Neural progenitor cell (in vitro differentiated cells): ENCODE measurements around the gene IFIT5. TPM values are rescaled to one million over a fixed set of nuclear protein-coding genes. Genes with fewer than 3 reads are reported as not detected.

Experiments
- DNase-seq: peaks from one replicate; pipeline ENCODE4 v3.0.0-alpha.2; 2016; ENCODE audit warnings: low spot score
- H2AFZ ChIP-seq: fragments of 200-600 bp; sonication (generic); replicated peaks from 2 replicates; pipeline ENCODE4 v1.6.1; 2016; ENCODE audit warnings: antibody characterized with exemption
- H3F3A ChIP-seq: fragments of 200-600 bp; sonication (generic); 2 replicates; pipeline ENCODE4 v1.6.1; 2016; ENCODE audit warnings: antibody characterized with exemption, low read depth
- H3K27ac ChIP-seq: fragments of 200-600 bp; sonication (generic); 2 replicates; pipeline ENCODE4 v1.5.1; 2016; ENCODE audit warnings: mild to moderate bottlenecking
- H3K27me3 ChIP-seq: fragments of 200-600 bp; sonication (generic); 2 replicates; pipeline ENCODE4 v1.6.1; 2016; ENCODE audit warnings: mild to moderate bottlenecking, moderate library complexity
- H3K36me3 ChIP-seq: fragments of 200-600 bp; sonication (generic); 2 replicates; pipeline ENCODE4 v1.5.1; 2016
- H3K4me1 ChIP-seq: fragments of 200-600 bp; sonication (generic); 2 replicates; pipeline ENCODE4 v1.6.1; 2016; ENCODE audit warnings: mixed run types
- H3K4me2 ChIP-seq: fragments of 200-600 bp; sonication (generic); 2 replicates; pipeline ENCODE4 v1.6.1; 2016
- H3K4me3 ChIP-seq: fragments of 200-600 bp; sonication (generic); 2 replicates; pipeline ENCODE4 v1.5.1; 2016
- H3K79me2 ChIP-seq: fragments of 200-600 bp; sonication (generic); 2 replicates; pipeline ENCODE4 v1.6.1; 2016; ENCODE audit warnings: low read depth
- H3K9ac ChIP-seq: fragments of 200-600 bp; sonication (generic); 2 replicates; pipeline ENCODE4 v1.6.1; 2016
- H3K9me3 ChIP-seq: fragments of 200-600 bp; sonication (generic); 2 replicates; pipeline ENCODE4 v1.5.1; 2016; ENCODE audit warnings: low read depth
- H4K20me1 ChIP-seq: fragments of 200-600 bp; sonication (generic); 2 replicates; pipeline ENCODE4 v1.6.1; 2016; ENCODE audit warnings: low read depth
- H3K27ac Mint-ChIP-seq: 3 replicates; pipeline ENCODE4 v1.8.0; 2021; ENCODE audit warnings: mixed read lengths
- H3K27me3 Mint-ChIP-seq: 2 replicates; pipeline ENCODE4 v1.8.0; 2022; ENCODE audit warnings: low read depth, mild to moderate bottlenecking, inconsistent platforms, moderate library complexity, mixed read lengths; ENCODE audit not compliant: insufficient read depth
- H3K36me3 Mint-ChIP-seq: 3 replicates; pipeline ENCODE4 v1.8.0; 2021; ENCODE audit warnings: mixed read lengths
- H3K4me1 Mint-ChIP-seq: 3 replicates; pipeline ENCODE4 v1.8.0; 2021; ENCODE audit warnings: mixed read lengths
- H3K4me3 Mint-ChIP-seq: 3 replicates; pipeline ENCODE4 v1.8.0; 2021; ENCODE audit warnings: mild to moderate bottlenecking, moderate library complexity, mixed read lengths
- H3K9me3 Mint-ChIP-seq: 3 replicates; pipeline ENCODE4 v1.8.0; 2020; ENCODE audit warnings: mixed read lengths
- CTCF ChIP-seq: fragments of 200-600 bp; sonication (generic); IDR thresholded peaks from 2 replicates; pipeline ENCODE4 v1.5.1; 2017; ENCODE audit warnings: antibody characterized with exemption, mild to moderate bottlenecking
- EZH2 ChIP-seq: fragments of 200-600 bp; sonication (generic); IDR thresholded peaks from 2 replicates; pipeline ENCODE4 v1.6.1; 2017; ENCODE audit warnings: antibody characterized with exemption, mild to moderate bottlenecking, moderate library complexity
- EZH2phosphoT487 ChIP-seq: fragments of 200-600 bp; sonication (generic); IDR thresholded peaks from 2 replicates; pipeline ENCODE4 v1.6.1; 2017; ENCODE audit warnings: antibody characterized with exemption
- total RNA-seq: library from RNA; depleted of rRNA; stranded (reverse); fragments of >200 nt; gene quantifications from 2 replicates; pipeline ENCODE4 v1.2.3, GENCODE V29; 2015; ENCODE audit warnings: low replicate concordance

Gene IFIT5
- total RNA-seq, 1 donor from 2014 or later, result 7.0 TPM

- no peak for TF ChIP-seq EZH2
- TF ChIP-seq CTCF, result no peak
- no peak for TF ChIP-seq EZH2phosphoT487
- H3K4me3 Mint-ChIP-seq, result no peak overlapping the region
These were observed 35.3 kb upstream of the IFIT5 start for GRCh38 chr10:89379103-89379502.

GRCh38 chr10:89382757-89383156 is 31.6 kb upstream of the IFIT5 start:
- Histone ChIP-seq H3K4me1 (no peaks in the 10 kb centered on the region), H2AFZ (no peak overlapping the region), H3K79me2 (no peaks in the 10 kb centered on the region), H3K9me3 (no peaks in the 10 kb centered on the region), H3F3A (no peaks in the 10 kb centered on the region), H3K4me3 (no peak overlapping the region), H3K27ac (no peak overlapping the region), H4K20me1 (no peaks in the 10 kb centered on the region), H3K4me2 (no peak overlapping the region), H3K36me3 (no peaks in the 10 kb centered on the region), H3K27me3 (no peaks in the 10 kb centered on the region), H3K9ac (no peak overlapping the region)
- DNase-seq, result no peak
- Mint-ChIP-seq H3K36me3 (no peaks in the 10 kb centered on the region), H3K9me3 (no peaks in the 10 kb centered on the region), H3K27ac (no peak overlapping the region), H3K27me3 (peaks cover 4% of the 10 kb centered on the region), H3K4me3 (no peak overlapping the region), H3K4me1 (peaks cover 11% of the 10 kb centered on the region)
- TF ChIP-seq EZH2 (no peak), EZH2phosphoT487 (no peak), CTCF (no peak)

More at GRCh38 chr10:89379103-89379502, 35.3 kb upstream of the IFIT5 start:
- no peaks in the 10 kb centered on the region for H3K4me1 ChIP-seq
- H3K9me3 ChIP-seq, result no peaks in the 10 kb centered on the region
- H3F3A ChIP-seq, result no peaks in the 10 kb centered on the region
- H3K9me3 Mint-ChIP-seq, result no peaks in the 10 kb centered on the region
- no peak for DNase-seq
- no peak overlapping the region for H3K27ac Mint-ChIP-seq
- H3K27me3 Mint-ChIP-seq, result peaks cover 4% of the 10 kb centered on the region
- no peak overlapping the region for H3K4me3 ChIP-seq
- H2AFZ ChIP-seq, result no peak overlapping the region
- no peaks in the 10 kb centered on the region for H3K36me3 ChIP-seq
- H3K4me1 Mint-ChIP-seq, result peaks cover 15% of the 10 kb centered on the region
- H3K4me2 ChIP-seq, result no peak overlapping the region
- H3K79me2 ChIP-seq, result no peaks in the 10 kb centered on the region
- H3K27me3 ChIP-seq, result no peaks in the 10 kb centered on the region
- no peaks in the 10 kb centered on the region for H4K20me1 ChIP-seq
- no peak overlapping the region for H3K27ac ChIP-seq
- no peak overlapping the region for H3K9ac ChIP-seq
- H3K36me3 Mint-ChIP-seq, result no peaks in the 10 kb centered on the region

GRCh38 chr10:89384474-89385340 is 29.7 kb upstream of the IFIT5 start:
- Mint-ChIP-seq H3K27ac (no peak overlapping the region), H3K36me3 (no peaks in the 10 kb centered on the region), H3K4me1 (no peaks in the 10 kb centered on the region), H3K27me3 (peaks cover 2% of the 10 kb centered on the region), H3K4me3 (no peak overlapping the region), H3K9me3 (no peaks in the 10 kb centered on the region)
- H3K27ac ChIP-seq, result no peak overlapping the region
- no peaks in the 10 kb centered on the region for H3K9me3 ChIP-seq
- H3K4me2 ChIP-seq, result no peak overlapping the region
- no peaks in the 10 kb centered on the region for H3K79me2 ChIP-seq
- H3K4me1 ChIP-seq, result no peaks in the 10 kb centered on the region
- H3K9ac ChIP-seq, result no peak overlapping the region
- no peaks in the 10 kb centered on the region for H3K27me3 ChIP-seq
- no peaks in the 10 kb centered on the region for H3F3A ChIP-seq
- H3K4me3 ChIP-seq, result no peak overlapping the region
- no peaks in the 10 kb centered on the region for H4K20me1 ChIP-seq
- DNase-seq, result no peak
- H3K36me3 ChIP-seq, result no peaks in the 10 kb centered on the region
- H2AFZ ChIP-seq, result no peak overlapping the region
- no peak for TF ChIP-seq CTCF
